Measurements from ENCODE around the gene CLN5. TPM values are rescaled to one million over a fixed set of nuclear protein-coding genes. Genes with fewer than 3 reads are reported as not detected.

CLN5 gene
- total and polyA plus RNA-seq, 12 donors, result 16.7 to 46.9 (median 37.1) TPM

DNA sequence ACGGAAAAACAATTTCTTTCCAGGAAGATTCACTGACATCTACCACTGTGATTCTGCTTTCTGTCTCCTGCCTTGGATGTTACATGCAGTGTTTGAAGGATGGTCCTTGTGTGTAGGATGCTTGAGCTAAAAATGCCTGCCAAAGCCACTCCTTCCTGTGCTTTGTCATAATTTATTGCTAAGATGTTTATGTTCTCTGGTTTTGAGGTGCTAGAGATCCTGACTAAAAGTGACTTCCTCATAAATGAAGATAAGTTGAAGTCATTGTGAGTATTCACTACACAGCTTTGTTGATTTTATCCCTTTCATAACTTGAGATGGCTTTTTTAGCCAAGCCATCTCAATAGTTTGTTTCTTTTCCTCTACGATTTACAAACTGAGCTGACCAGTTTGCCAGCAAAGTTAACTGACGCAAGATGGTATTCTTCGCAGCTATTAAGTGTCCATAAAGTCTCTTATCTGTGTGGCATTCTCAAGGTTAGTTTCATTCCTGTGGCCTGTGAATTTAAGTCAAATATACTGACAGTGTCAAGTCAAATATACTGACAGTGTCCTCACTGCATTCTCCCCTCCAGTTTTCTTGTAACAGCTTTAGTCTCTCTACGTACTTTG is 50.8 kb downstream of the CLN5 start:
- Histone ChIP-seq H3K4me1 (replicated peaks in 1 of 2) (no peaks in the 10 kb centered on the region), H3K36me3 (replicated peaks in 1 of 2) (peaks cover 0 to 8% of the 10 kb centered on the region in 2 donors), H3K27me3 (no peaks in the 10 kb centered on the region), H3K4me3 (no peak overlapping the region), H3K27ac (no peak overlapping the region), H3K9me3 (replicated peaks in 1 of 3) (no peaks in the 10 kb centered on the region)
- no peak for DNase-seq
- TF ChIP-seq POLR2A (IDR thresholded peaks at IDR 0.05), result no peak
- TF ChIP-seq, protein P1, sequence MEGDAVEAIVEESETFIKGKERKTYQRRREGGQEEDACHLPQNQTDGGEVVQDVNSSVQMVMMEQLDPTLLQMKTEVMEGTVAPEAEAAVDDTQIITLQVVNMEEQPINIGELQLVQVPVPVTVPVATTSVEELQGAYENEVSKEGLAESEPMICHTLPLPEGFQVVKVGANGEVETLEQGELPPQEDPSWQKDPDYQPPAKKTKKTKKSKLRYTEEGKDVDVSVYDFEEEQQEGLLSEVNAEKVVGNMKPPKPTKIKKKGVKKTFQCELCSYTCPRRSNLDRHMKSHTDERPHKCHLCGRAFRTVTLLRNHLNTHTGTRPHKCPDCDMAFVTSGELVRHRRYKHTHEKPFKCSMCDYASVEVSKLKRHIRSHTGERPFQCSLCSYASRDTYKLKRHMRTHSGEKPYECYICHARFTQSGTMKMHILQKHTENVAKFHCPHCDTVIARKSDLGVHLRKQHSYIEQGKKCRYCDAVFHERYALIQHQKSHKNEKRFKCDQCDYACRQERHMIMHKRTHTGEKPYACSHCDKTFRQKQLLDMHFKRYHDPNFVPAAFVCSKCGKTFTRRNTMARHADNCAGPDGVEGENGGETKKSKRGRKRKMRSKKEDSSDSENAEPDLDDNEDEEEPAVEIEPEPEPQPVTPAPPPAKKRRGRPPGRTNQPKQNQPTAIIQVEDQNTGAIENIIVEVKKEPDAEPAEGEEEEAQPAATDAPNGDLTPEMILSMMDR (IDR thresholded peaks at IDR 0.05), result no peak
- intact Hi-C loops (cut with DNase I), result no loop called here
- 66 to 76% (median 73%) methylated on average over 5 of the region's 5 CpGs for WGBS, 4 donors

DNA sequence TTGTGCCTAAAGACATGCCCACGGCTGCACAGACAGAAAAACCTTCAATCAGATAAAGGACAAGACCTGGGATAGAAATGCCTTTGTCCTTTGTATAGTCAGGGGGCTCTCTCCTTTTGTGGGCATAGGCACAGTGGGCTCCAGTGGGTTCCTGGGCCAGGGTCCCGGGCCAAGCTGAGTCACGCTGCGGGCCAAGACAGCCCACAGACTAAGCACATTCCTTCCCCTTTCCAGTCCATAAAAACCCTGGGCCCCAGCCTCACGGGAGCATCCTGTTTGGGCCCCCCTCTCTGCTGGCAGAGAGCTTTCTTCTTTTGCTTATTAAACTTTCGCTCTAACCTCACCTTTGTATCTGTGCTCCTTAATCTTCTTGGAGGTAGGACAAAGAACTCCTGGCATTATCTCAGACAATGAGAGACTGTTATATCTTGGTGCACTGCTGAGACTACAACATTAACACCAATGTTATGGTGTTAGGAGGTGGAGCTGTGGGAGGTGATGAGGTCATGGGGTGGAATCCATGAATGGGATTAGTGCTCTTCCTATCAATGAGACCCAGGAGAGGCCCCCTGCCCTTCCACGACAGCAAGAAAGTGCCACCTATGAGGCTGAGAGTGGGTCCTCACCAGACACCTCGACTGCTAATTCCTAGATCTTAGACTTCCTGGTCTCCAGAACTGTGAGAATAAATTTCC is 55.9 kb downstream of the CLN5 start:
- TF ChIP-seq POLR2A (IDR thresholded peaks at IDR 0.05), result no peak
- TF ChIP-seq, protein P1 (IDR thresholded peaks at IDR 0.05), result no peak
- no peak overlapping the region for H3K27ac ChIP-seq
- peaks cover 0 to 24% of the 10 kb centered on the region in 2 donors for H3K36me3 ChIP-seq (replicated peaks in 1 of 2)

DNA sequence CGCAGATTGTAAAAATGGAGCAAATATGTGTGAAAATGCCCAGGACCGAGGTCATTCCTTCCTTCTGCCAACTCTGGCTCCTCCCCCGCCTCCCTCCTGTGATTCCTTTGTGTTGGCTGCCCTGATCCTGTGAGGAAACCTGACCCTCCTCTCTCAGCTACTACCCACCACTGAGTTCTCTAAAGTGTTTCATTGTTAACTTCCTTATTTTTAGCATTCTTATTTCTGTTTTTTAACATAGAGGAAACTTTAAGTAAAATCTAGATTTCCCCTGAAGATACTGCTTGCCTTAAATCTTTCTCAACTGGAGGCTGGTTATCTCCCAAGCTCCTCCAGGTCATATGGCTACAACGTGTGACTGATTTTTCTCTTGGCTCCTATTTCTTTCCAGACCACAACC is 56.8 kb downstream of the CLN5 start:
- no peak for TF ChIP-seq POLR2A (IDR thresholded peaks at IDR 0.05)
- TF ChIP-seq, protein P1 (IDR thresholded peaks at IDR 0.05), result no peak
- Histone ChIP-seq H3K27ac (peak overlapping the region in 1 of 5 donors; percentile 12), H3K27me3 (no peaks in the 10 kb centered on the region), H3K4me1 (replicated peaks in 1 of 2) (no peaks in the 10 kb centered on the region), H3K4me3 (no peak overlapping the region), H3K9me3 (replicated peaks in 1 of 3) (no peaks in the 10 kb centered on the region), H3K36me3 (replicated peaks in 1 of 2) (peaks cover 0 to 33% of the 10 kb centered on the region in 2 donors)
- WGBS, 4 donors, result 78 to 89% (median 78%) methylated on average over 4 of the region's 4 CpGs
- intact Hi-C loops (cut with DNase I), result no loop called here
- DNase-seq, result no peak

More for the DNA sequence above, 55.9 kb downstream of the CLN5 start:
- WGBS, 4 donors, result 89 to 97% (median 96%) methylated on average over 8 of the region's 8 CpGs
- H3K9me3 ChIP-seq (replicated peaks in 1 of 3), result no peaks in the 10 kb centered on the region
- H3K4me1 ChIP-seq (replicated peaks in 1 of 2), result no peaks in the 10 kb centered on the region
- H3K4me3 ChIP-seq, result no peak overlapping the region
- no peak for DNase-seq
- no peaks in the 10 kb centered on the region for H3K27me3 ChIP-seq
- intact Hi-C loops (cut with DNase I), result no loop called here

DNA sequence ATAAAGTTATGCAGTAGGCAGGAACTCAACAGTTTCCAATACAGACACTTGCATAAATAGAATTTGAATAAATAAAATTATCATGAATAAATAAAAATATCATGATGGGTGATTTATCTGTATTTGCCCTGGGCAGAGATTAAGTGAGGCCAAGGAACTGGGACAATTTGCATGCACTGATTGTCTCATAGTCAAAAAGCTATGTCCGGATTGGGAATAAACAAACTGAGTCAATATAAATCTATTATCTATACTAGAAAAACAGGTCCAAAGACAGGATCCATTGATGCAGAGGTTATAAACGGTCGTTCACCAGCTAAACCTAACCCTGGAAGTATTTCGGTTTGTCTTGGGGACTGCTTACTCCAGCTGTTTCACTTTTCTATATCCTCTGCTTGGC is 61.3 kb downstream of the CLN5 start:
- peaks cover 0 to 63% of the 10 kb centered on the region in 2 donors for H3K36me3 ChIP-seq (replicated peaks in 1 of 2)
- TF ChIP-seq, protein P1 (IDR thresholded peaks at IDR 0.05), result no peak
- TF ChIP-seq POLR2A (IDR thresholded peaks at IDR 0.05), result no peak
- H3K27ac ChIP-seq, result no peak overlapping the region
- no peak for DNase-seq
- 88 to 91% (median 90%) methylated on average over 4 of the region's 4 CpGs for WGBS, 4 donors
- intact Hi-C loops (cut with DNase I), result no loop called here
- no peaks in the 10 kb centered on the region for H3K9me3 ChIP-seq (replicated peaks in 1 of 3)
- no peaks in the 10 kb centered on the region for H3K4me1 ChIP-seq (replicated peaks in 1 of 2)
- H3K27me3 ChIP-seq, result no peaks in the 10 kb centered on the region
- H3K4me3 ChIP-seq, result no peak overlapping the region

Other genes with a start within 250 kb of the CLN5 start
- gene KCTD12, start 105.7 kb upstream of the CLN5 start, total RNA-seq, result 10 to 100 TPM; 12.5 to 80.8 (median 53.8) TPM
- gene KCTD12, start 105.7 kb upstream of the CLN5 start, polyA plus RNA-seq, result 10 to 100 TPM; 12.6 to 35.3 (median 13.0) TPM
- not detected for gene ACOD1, start 43.6 kb upstream of the CLN5 start, total RNA-seq
- not detected for gene ACOD1, start 43.6 kb upstream of the CLN5 start, polyA plus RNA-seq
- 10 to 100 TPM; 30.5 to 87.4 (median 49.5) TPM for gene FBXL3, start 35.1 kb downstream of the CLN5 start, total RNA-seq
- gene FBXL3, start 35.1 kb downstream of the CLN5 start, polyA plus RNA-seq, result 10 to 100 TPM; 12.1 to 45.4 (median 14.4) TPM

All from adrenal gland (tissue), 12 donors.